Anterior cingulate cortex (tissue), 58 donors: ENCODE data around the gene NDUFAB1.
A peak's percentile ranks its signal among the peaks of the same experiment; 100 is the strongest.
"Not testable (repeated sequence)": the region's sequence is repeated elsewhere in the genome, so short reads cannot be mapped to it uniquely, and the experiment has no call there.

Source experiments
- DNase-seq, 58 donors: peaks; one replicate each; lab custom pipeline; 2025; lab: John Stamatoyannopoulos, UW

The NDUFAB1 gene

GRCh38 chr16:23557779-23558702 is 38.1 kb downstream of the NDUFAB1 start:
- peak in 20 of 58 donors; percentile 20 to 64 (median 46) for DNase-seq

GRCh38 chr16:23556881-23557778 is 39.0 kb downstream of the NDUFAB1 start, which contains the start of the genes EARS2 and UBFD1:
Gene EARS2 (minus strand): TSS chr16:23557350. CDS start chr16:23557343, 7 bp downstream.
Gene UBFD1 (plus strand): TSS chr16:23557727. CDS start chr16:23557743, 16 bp downstream.
- DNase-seq = peak; percentile 86 to 100 (median 96)

- no peak for DNase-seq
Measured at GRCh38 chr16:23554536-23554935, 41.6 kb downstream of the NDUFAB1 start.

- DNase-seq = no peak
Measured at GRCh38 chr16:23552161-23552560, 44.0 kb downstream of the NDUFAB1 start.

GRCh38 chr16:23549938-23550337 is 46.2 kb downstream of the NDUFAB1 start:
- DNase-seq = no peak

- DNase-seq = no peak
Measured at GRCh38 chr16:23544436-23544835, 51.7 kb downstream of the NDUFAB1 start.

GRCh38 chr16:23540817-23541178 is 55.3 kb downstream of the NDUFAB1 start:
- not testable (repeated sequence) for DNase-seq

GRCh38 chr16:23539984-23540816 is 55.9 kb downstream of the NDUFAB1 start:
- no peak for DNase-seq

- DNase-seq = no peak
Measured at GRCh38 chr16:23538919-23539278, 57.2 kb downstream of the NDUFAB1 start.

- DNase-seq = no peak
Measured at GRCh38 chr16:23537390-23537789, 58.7 kb downstream of the NDUFAB1 start.

- no peak for DNase-seq
Measured at GRCh38 chr16:23535901-23536300, 60.2 kb downstream of the NDUFAB1 start.

- DNase-seq = no peak
Measured at GRCh38 chr16:23534868-23535860, 61.0 kb downstream of the NDUFAB1 start.

GRCh38 chr16:23532448-23532847 is 63.7 kb downstream of the NDUFAB1 start:
- DNase-seq = no peak
